Mesothelial cell of epicardium (in vitro differentiated cells): Measurements from ENCODE around the gene SLC27A3. TPM values are rescaled to one million over a fixed set of nuclear protein-coding genes. Genes with fewer than 3 reads are reported as not detected.

Source experiments
- DNase-seq, 2 experiments: peaks; one replicate each; pipeline ENCODE4 v3.0.0; 2021; ENCODE audit warnings: low spot score in 2 of 2; ENCODE audit not compliant: unreplicated experiment in 2 of 2
- H3K27ac Mint-ChIP-seq: 2 replicates; pipeline ENCODE4 v1.8.0; 2021; ENCODE audit warnings: mixed read lengths
- H3K27me3 Mint-ChIP-seq: 2 replicates; pipeline ENCODE4 v1.8.0; 2021; ENCODE audit warnings: low read depth, mixed read lengths
- H3K36me3 Mint-ChIP-seq: 2 replicates; pipeline ENCODE4 v1.8.0; 2021; ENCODE audit warnings: mixed read lengths
- H3K4me1 Mint-ChIP-seq: 2 replicates; pipeline ENCODE4 v1.8.0; 2021; ENCODE audit warnings: mixed read lengths
- H3K4me3 Mint-ChIP-seq: 2 replicates; pipeline ENCODE4 v1.8.0; 2021; ENCODE audit warnings: mild to moderate bottlenecking, moderate library complexity, mixed read lengths
- H3K9me3 Mint-ChIP-seq: 2 replicates; pipeline ENCODE4 v1.8.0; 2021; ENCODE audit warnings: mixed read lengths
- CTCF ChIP-seq: fragments of 200-600 bp; sonication (generic); IDR thresholded peaks from one replicate; pipeline ENCODE4 v1.5.0; 2021; ENCODE audit warnings: antibody characterized with exemption; ENCODE audit not compliant: unreplicated experiment
- total RNA-seq: library from RNA; stranded (reverse); gene quantifications from 3 replicates; pipeline ENCODE4 v1.2.1, GENCODE V29; 2021

SLC27A3 gene
- total RNA-seq, 1 donor from 2014 or later = 29.7 TPM

- DNase-seq = no peak
- TF ChIP-seq CTCF = no peak
- no peaks in the 10 kb centered on the region for H3K27me3 Mint-ChIP-seq
- H3K27ac Mint-ChIP-seq = peak overlapping the region; percentile 48
- H3K9me3 Mint-ChIP-seq = no peaks in the 10 kb centered on the region
- H3K36me3 Mint-ChIP-seq = peaks cover 7% of the 10 kb centered on the region
- no peak overlapping the region for H3K4me3 Mint-ChIP-seq
- H3K4me1 Mint-ChIP-seq = no peaks in the 10 kb centered on the region
Observed at GRCh38 chr1:153801028-153801625, 25.9 kb downstream of the SLC27A3 start.

GRCh38 chr1:153801786-153802697 is 26.8 kb downstream of the SLC27A3 start:
- Mint-ChIP-seq H3K4me1 (no peaks in the 10 kb centered on the region), H3K4me3 (no peak overlapping the region), H3K36me3 (peaks cover 7% of the 10 kb centered on the region), H3K27me3 (no peaks in the 10 kb centered on the region), H3K9me3 (no peaks in the 10 kb centered on the region), H3K27ac (peak overlapping the region; percentile 56)
- TF ChIP-seq CTCF = no peak
- DNase-seq = no peak

GRCh38 chr1:153803470-153804056 is 28.4 kb downstream of the SLC27A3 start:
- Mint-ChIP-seq H3K4me1 (no peaks in the 10 kb centered on the region), H3K27me3 (no peaks in the 10 kb centered on the region), H3K4me3 (no peak overlapping the region), H3K9me3 (no peaks in the 10 kb centered on the region), H3K36me3 (peaks cover 11% of the 10 kb centered on the region), H3K27ac (no peak overlapping the region)
- no peak for TF ChIP-seq CTCF
- DNase-seq = no peak

- peaks cover 14% of the 10 kb centered on the region for H3K36me3 Mint-ChIP-seq
- H3K27ac Mint-ChIP-seq = peak overlapping the region; percentile 72
- no peak for TF ChIP-seq CTCF
- H3K27me3 Mint-ChIP-seq = no peaks in the 10 kb centered on the region
- H3K4me1 Mint-ChIP-seq = no peaks in the 10 kb centered on the region
- no peak for DNase-seq
- no peak overlapping the region for H3K4me3 Mint-ChIP-seq
- no peaks in the 10 kb centered on the region for H3K9me3 Mint-ChIP-seq
Observed at GRCh38 chr1:153804112-153804511, 28.9 kb downstream of the SLC27A3 start.

GRCh38 chr1:153805042-153805745 is 30.0 kb downstream of the SLC27A3 start:
- TF ChIP-seq CTCF = no peak
- Mint-ChIP-seq H3K36me3 (peaks cover 22% of the 10 kb centered on the region), H3K9me3 (no peaks in the 10 kb centered on the region), H3K4me3 (no peak overlapping the region), H3K27me3 (no peaks in the 10 kb centered on the region), H3K4me1 (no peaks in the 10 kb centered on the region), H3K27ac (peak overlapping the region; percentile 32)
- DNase-seq = no peak
